ENCODE data around the gene HEXD.

DNA sequence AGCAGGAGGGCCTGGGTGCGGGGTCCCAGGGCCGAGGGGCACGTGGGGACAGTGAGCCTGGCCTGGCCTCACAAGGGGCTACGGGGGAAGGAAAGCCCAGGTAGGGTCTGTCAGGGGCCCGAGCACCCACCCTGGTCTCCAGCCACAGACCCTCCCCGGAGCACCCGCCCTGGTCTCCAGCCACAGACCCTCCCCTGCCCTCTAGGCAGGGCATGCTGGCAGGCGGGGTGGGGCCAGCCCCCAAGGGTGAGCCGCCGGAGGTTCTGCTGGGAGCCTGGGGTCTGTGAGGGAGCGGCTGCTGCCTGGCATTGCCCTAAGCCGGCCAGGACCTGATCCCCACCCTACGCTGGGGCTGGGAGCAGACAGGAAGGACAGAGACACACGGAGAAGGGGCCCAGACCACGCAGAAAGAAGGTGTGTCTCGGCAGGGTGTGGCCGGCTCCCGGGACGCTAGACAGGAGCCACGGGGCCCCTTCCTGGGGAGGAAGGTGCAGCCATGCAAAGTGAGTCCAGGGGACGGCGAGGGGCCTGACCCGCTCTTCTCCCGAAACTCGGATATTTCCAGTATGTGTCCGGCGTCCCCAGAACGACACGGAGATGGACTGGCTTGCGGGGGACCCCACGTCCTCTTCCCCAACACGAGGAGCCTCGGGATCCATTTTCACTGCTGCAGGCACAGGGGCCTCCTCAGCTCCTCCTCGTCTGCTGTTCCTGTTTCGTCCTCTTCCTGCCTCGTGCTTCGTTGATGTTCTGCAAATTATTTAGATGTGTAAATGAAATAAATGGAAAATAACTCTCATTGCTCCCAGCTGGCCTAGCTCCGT lies 31.1 kb upstream of the HEXD start:
- TF ChIP-seq CTCF (IDR thresholded peaks at IDR 0.05; ENCODE audit: low read depth, low read length, missing input control) (no peak), NR2F2 (IDR thresholded peaks at IDR 0.05) (no peak), RXRA (IDR thresholded peaks at IDR 0.05) (no peak), TAF1 (conservative IDR thresholded peaks at IDR 0.05) (no peak), REST (IDR thresholded peaks at IDR 0.05) (no peak), GABPA (IDR thresholded peaks at IDR 0.05 in 1 of 2, conservative IDR thresholded peaks at IDR 0.05 in 1 of 2) (no peak), EGR1 (IDR thresholded peaks at IDR 0.05; ENCODE audit: low read depth in 2 of 2) (no peak), SP1 (IDR thresholded peaks at IDR 0.05) (no peak), JUND (IDR thresholded peaks at IDR 0.05) (no peak), FOXA1 (IDR thresholded peaks at IDR 0.05) (no peak), RAD21 (IDR thresholded peaks at IDR 0.05) (no peak), ATF3 (IDR thresholded peaks at IDR 0.05) (no peak), FOXA2 (IDR thresholded peaks at IDR 0.05) (no peak)
- TF ChIP-seq, protein P1, sequence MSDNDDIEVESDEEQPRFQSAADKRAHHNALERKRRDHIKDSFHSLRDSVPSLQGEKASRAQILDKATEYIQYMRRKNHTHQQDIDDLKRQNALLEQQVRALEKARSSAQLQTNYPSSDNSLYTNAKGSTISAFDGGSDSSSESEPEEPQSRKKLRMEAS (IDR thresholded peaks at IDR 0.05) = no peak

All from liver (tissue), 3 donors.